ENCODE results near the gene GALNT2. TPM values are rescaled to one million over a fixed set of nuclear protein-coding genes. Genes with fewer than 3 reads are reported as not detected.

Gene GALNT2
- total RNA-seq, 3 donors from 2014 or later = 29.5 to 59.1 (median 55.2) TPM

GRCh38 chr1:230047114-230047865 is 19.7 kb upstream of the GALNT2 start:
- no peak for ATAC-seq
- H3K36me3 ChIP-seq (ENCODE audit: low read depth) = no peaks in the 10 kb centered on the region
- H3K9me3 ChIP-seq = no peaks in the 10 kb centered on the region
- no peak overlapping the region for H3K4me3 ChIP-seq
- intact Hi-C loops (cut with DNase I, micrococcal nuclease) = no loop called here
- no peak for TF ChIP-seq CTCF (IDR thresholded peaks at IDR 0.05)
- no peaks in the 10 kb centered on the region for H3K4me1 ChIP-seq (ENCODE audit: low read depth)
- DNase-seq = no peak

DNA sequence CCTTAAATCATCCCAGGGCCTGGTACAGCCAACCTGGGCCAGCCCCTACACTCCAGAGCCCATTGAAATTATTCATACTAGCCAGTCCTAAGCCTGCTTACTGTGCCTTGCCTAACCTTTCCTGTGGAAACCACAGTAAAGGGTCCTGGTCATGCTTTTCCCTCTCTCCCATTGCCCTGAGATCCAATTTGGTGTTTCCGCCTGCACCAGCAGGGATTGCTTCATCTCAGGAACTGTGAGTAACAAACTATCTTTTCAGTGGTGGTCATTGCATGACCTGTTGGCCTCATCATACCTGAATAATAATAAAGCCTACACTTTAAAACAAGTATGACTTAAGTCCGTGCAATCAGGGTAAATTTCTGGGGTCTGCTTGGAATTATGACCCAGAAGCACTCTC is 18.7 kb upstream of the GALNT2 start:
- no peaks in the 10 kb centered on the region for H3K9me3 ChIP-seq
- H3K4me1 ChIP-seq (ENCODE audit: low read depth) = no peaks in the 10 kb centered on the region
- DNase-seq (no peak), ATAC-seq (no peak)
- H3K36me3 ChIP-seq (ENCODE audit: low read depth) = no peaks in the 10 kb centered on the region
- no peak for TF ChIP-seq CTCF (IDR thresholded peaks at IDR 0.05)
- intact Hi-C loops (cut with DNase I, micrococcal nuclease) = no loop called here
- no peak overlapping the region for H3K4me3 ChIP-seq

DNA sequence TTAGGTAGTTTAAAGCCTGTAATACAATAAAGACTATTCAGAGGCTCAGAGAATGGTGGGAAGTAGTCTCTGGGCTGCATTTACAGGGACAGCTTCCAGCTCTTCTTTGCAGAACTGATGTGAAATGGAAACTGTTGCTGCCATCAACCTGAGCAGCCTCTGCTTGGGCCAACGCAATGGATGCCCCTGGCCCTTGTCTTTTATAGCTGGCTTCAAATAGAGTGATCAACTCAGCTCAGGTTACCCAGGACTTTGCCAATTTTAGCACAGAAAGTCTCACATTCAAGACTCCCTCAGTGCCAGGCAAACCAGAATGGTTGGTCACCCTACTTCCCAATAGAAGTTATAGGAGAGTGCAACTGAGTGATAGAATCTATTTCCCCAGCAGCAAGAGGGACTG is 18.1 kb upstream of the GALNT2 start:
- ATAC-seq = no peak
- DNase-seq = no peak
- no peaks in the 10 kb centered on the region for H3K4me1 ChIP-seq (ENCODE audit: low read depth)
- H3K9me3 ChIP-seq = no peaks in the 10 kb centered on the region
- no peaks in the 10 kb centered on the region for H3K36me3 ChIP-seq (ENCODE audit: low read depth)
- intact Hi-C loops (cut with DNase I, micrococcal nuclease) = no loop called here
- TF ChIP-seq CTCF (IDR thresholded peaks at IDR 0.05) = no peak
- no peak overlapping the region for H3K4me3 ChIP-seq

- intact Hi-C loops (cut with DNase I, micrococcal nuclease) = no loop called here
- DNase-seq (no peak), ATAC-seq (no peak)
- Histone ChIP-seq H3K4me3 (no peak overlapping the region), H3K9me3 (no peaks in the 10 kb centered on the region), H3K36me3 (ENCODE audit: low read depth) (no peaks in the 10 kb centered on the region), H3K4me1 (ENCODE audit: low read depth) (no peaks in the 10 kb centered on the region)
- no peak for TF ChIP-seq CTCF (IDR thresholded peaks at IDR 0.05)
Measured at GRCh38 chr1:230049731-230050130, 17.3 kb upstream of the GALNT2 start.

DNA sequence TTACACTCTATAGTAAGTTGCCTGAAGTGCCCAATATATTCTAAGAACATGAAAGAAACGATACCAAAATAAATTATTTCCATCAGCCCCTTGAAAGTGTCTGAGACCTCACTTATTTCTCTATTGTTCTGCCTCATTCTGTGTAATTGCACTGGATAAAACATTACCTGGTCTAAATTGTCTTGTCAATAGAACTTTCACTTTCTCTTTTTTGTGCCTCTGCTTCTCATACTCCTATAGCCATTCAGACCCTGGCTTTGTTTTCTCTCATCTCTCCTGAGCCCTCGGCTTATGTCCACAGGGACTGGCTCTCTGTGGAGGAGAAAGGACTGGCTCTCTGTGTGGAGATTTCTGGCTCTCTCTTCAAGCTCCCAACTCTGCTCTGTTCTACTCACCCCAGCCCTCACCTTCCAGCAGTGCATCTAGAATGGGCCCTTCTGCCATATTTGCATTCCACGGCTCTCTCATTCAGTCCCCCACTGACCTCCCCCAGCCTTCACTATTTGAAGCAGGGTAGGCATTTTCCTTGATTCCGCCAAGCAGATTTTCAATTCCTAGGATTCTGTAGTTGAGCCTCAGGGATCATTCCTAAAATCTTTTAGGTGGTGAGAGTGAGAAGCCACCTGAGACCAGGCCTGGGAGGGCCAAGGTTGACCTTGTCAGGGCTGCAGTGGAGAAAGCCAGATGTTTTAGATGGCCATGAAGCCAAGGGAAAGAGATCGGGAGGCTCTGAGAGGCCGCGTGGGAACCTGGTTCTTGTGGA is 15.9 kb upstream of the GALNT2 start:
- no peak for ATAC-seq
- intact Hi-C loops (cut with DNase I, micrococcal nuclease) = no loop called here
- H3K4me1 ChIP-seq (ENCODE audit: low read depth) = no peaks in the 10 kb centered on the region
- no peak overlapping the region for H3K4me3 ChIP-seq
- no peaks in the 10 kb centered on the region for H3K9me3 ChIP-seq
- no peak for DNase-seq
- no peaks in the 10 kb centered on the region for H3K36me3 ChIP-seq (ENCODE audit: low read depth)
- no peak for TF ChIP-seq CTCF (IDR thresholded peaks at IDR 0.05)

Measured in mucosa of descending colon (tissue), 3 donors.